ENCODE measurements around the gene RPS10. TPM values are rescaled to one million over a fixed set of nuclear protein-coding genes. Genes with fewer than 3 reads are reported as not detected.
"Not testable (repeated sequence)": the region's sequence is repeated elsewhere in the genome, so short reads cannot be mapped to it uniquely, and the experiment has no call there.

Gene RPS10
- total RNA-seq, 1 experiment from 2014 or later = 3,560 TPM

GRCh38 chr6:34447910-34448309 is 22.0 kb upstream of the RPS10 start:
- DNase-seq (ENCODE audit: low read depth) = no peak

- no peak for DNase-seq (ENCODE audit: low read depth)
Measured at GRCh38 chr6:34447386-34447785, 21.5 kb upstream of the RPS10 start.

- no peak for DNase-seq (ENCODE audit: low read depth)
Measured at GRCh38 chr6:34445313-34445860, 19.5 kb upstream of the RPS10 start.

- DNase-seq (ENCODE audit: low read depth) = no peak
Measured at GRCh38 chr6:34441526-34441925, 15.7 kb upstream of the RPS10 start.

- no peak for DNase-seq (ENCODE audit: low read depth)
Measured at GRCh38 chr6:34439442-34439841, 13.6 kb upstream of the RPS10 start.

GRCh38 chr6:34438705-34439104 is 12.8 kb upstream of the RPS10 start:
- no peak for DNase-seq (ENCODE audit: low read depth)

- no peak for DNase-seq (ENCODE audit: low read depth)
Measured at GRCh38 chr6:34437644-34437970, 11.7 kb upstream of the RPS10 start.

GRCh38 chr6:34436803-34437643 is 11.2 kb upstream of the RPS10 start:
- no peak for DNase-seq (ENCODE audit: low read depth)

GRCh38 chr6:34435916-34436315 is 10.0 kb upstream of the RPS10 start:
- DNase-seq (ENCODE audit: low read depth) = no peak

GRCh38 chr6:34425132-34425497 is 754 bp downstream of the RPS10 start:
- DNase-seq (ENCODE audit: low read depth) = no peak

- no peak for DNase-seq (ENCODE audit: low read depth)
Measured at GRCh38 chr6:34424200-34425131, 1.4 kb downstream of the RPS10 start.

GRCh38 chr6:34423254-34423653 is 2.6 kb downstream of the RPS10 start:
- no peak for DNase-seq (ENCODE audit: low read depth)

GRCh38 chr6:34418367-34418766 is 7.5 kb downstream of the RPS10 start:
- DNase-seq (ENCODE audit: low read depth) = no peak

GRCh38 chr6:34416877-34417371 is 8.9 kb downstream of the RPS10 start:
- no peak for DNase-seq (ENCODE audit: low read depth)

GRCh38 chr6:34414999-34415858 is 10.6 kb downstream of the RPS10 start:
- DNase-seq (ENCODE audit: low read depth) = peak; percentile 72

GRCh38 chr6:34412643-34413214 is 13.1 kb downstream of the RPS10 start:
- no peak for DNase-seq (ENCODE audit: low read depth)

- peak; percentile 38 for DNase-seq (ENCODE audit: low read depth)
Measured at GRCh38 chr6:34412016-34412415, 13.9 kb downstream of the RPS10 start.

- not testable (repeated sequence) for DNase-seq (ENCODE audit: low read depth)
Measured at GRCh38 chr6:34407915-34408314, 18.0 kb downstream of the RPS10 start.

- DNase-seq (ENCODE audit: low read depth) = no peak
Measured at GRCh38 chr6:34396518-34396917, 29.4 kb downstream of the RPS10 start.

GRCh38 chr6:34393966-34394305 is 31.9 kb downstream of the RPS10 start:
- no peak for DNase-seq (ENCODE audit: low read depth)

Data from RPMI7951 (cell line).